HG02571 (cell line): Measurements from ENCODE around the gene KRT73.

Experiments
- ATAC-seq: cut with Tn5 transposase; IDR thresholded peaks from one replicate; pipeline ENCODE4 v1.9.1; 2021; ENCODE audit warnings: mild to moderate bottlenecking, moderate library complexity; ENCODE audit not compliant: unreplicated experiment

The KRT73 gene

GRCh38 chr12:52627395-52628110 is 9.2 kb upstream of the KRT73 start:
- no peak for ATAC-seq

DNA sequence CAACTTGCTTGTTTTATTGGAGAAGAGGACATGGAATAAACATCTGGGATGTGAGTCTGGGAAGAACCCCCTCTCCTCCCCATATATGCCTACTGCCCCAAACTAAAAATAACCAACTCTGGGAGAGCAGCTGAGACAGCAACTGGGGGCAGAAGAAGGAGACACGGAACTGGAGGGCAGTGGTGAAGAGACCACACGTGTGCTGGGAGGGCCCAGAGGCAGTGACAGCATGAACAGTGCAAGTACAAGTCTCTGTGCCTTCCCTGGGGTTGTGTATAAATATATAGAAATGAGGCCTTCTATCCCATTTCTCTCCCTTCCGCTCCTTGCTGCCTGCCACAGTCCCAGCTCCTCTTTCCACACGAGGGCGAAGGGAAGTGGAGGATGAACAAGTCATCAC is 4.0 kb upstream of the KRT73 start:
- ATAC-seq: no peak

- no peak for ATAC-seq
Measured at GRCh38 chr12:52618866-52619265, 507 bp upstream of the KRT73 start.

DNA sequence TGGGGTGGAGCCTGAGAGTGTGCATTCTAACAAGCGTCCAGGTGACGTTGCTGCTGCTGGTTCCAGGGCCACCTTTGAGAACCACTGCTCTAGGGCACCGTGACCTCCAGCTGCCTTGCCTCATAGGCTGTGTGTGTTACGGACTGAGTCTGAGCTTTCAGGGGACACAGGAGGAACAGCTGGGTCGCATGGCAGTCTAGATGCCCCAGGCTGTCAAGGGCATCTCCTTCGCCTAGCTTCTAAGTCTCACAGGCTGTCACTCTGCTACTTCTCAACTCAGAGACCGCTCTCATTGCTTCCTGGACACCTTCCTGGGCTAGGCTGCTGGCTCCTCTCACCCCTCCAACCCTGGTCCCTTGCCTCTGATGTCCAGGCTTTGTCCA is 965 bp downstream of the KRT73 start:
- ATAC-seq: no peak

DNA sequence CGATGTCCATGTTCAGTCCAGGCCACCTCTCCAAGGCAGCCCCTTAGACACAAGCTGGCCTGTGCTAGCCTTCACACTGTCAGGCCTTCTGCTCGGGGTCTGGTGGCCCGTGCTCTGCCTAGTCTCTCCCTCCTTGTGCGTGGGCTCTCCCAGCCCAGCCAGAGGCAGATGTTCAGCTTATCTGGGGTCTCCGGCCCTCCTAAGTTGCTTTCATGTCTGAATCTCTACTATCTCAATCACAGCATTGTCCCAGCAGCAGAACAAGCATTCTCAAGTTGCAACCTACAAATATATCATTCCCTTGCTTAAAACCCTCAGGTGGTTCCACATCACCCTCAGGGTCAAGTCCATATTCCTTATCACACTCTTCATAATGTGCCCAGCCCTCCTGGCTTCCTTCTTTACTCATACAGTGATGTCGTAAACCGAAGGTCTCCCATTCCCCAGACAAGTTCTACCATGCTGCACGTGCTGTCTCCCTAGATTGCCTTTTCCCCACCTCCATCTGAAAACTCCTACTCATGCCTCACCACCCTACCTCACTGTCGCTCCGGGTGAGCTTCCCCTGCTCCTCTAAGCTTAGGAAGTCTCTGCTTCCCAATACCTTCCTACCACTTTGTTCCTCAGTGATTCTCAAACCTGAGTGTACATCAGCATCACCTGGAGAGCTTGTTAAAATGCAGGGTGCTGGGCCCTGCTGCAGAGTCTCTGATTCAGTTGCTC is 1.5 kb downstream of the KRT73 start:
- ATAC-seq: no peak

GRCh38 chr12:52615912-52616311 is 2.4 kb downstream of the KRT73 start:
- no peak for ATAC-seq

GRCh38 chr12:52615208-52615868 is 3.0 kb downstream of the KRT73 start:
- ATAC-seq: no peak

GRCh38 chr12:52614381-52615207 is 3.8 kb downstream of the KRT73 start:
- ATAC-seq: no peak

DNA sequence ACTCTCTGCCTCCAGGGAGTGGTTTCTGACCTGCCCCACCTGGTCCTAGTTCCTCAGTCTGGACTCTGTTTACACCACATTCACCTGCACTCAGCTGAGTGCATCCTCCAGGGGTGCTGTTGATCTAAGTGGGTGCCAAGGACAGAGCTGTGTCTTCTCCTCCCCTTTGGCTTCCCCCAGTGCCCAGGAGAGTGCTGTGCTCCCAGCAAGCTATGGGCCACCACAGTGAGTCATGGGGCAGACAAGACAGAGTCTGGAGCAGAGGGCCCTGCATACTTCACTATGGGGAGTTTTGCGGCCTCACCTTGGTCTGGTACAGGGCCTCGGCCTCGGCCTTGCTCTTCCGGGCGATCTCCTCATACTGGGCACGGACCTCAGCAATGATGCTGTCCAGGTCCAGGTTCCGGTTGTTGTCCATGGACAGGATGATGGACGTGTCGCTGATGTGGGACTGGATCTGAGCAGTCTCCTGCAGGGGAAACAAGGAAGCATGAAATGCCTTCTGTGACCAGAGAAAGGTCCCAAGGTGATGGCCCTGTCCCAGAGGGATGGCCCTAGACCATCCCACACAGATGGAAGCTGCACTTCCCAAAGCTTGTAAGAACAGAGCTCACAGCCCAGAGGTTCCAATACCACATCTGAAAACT is 4.9 kb downstream of the KRT73 start:
- ATAC-seq: no peak

- no peak for ATAC-seq
Measured at GRCh38 chr12:52612431-52613383, 5.7 kb downstream of the KRT73 start.

GRCh38 chr12:52611080-52611468 is 7.3 kb downstream of the KRT73 start:
- ATAC-seq: no peak

GRCh38 chr12:52608826-52609630 is 9.3 kb downstream of the KRT73 start:
- ATAC-seq: no peak

DNA sequence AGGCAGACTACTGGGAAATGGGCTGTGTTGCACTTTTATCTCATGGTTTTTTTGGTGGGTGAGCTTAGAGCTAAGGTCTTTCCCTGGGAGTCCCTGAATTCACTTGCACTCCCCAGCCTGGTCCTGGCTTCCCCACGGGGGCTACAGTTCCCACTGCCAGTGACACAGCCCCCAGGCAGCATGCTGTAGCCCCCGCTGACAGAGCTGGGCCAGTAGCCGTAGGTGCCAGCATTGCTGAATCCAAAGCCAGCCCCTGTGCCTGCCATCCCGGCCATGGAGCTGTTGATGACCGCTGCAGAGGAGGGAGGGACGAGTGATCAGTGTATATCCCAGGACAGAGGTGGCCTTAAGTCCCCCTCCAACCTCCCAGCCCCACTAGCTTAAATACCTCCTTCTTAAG is 10.2 kb downstream of the KRT73 start:
- no peak for ATAC-seq

GRCh38 chr12:52607314-52607713 is 11.0 kb downstream of the KRT73 start:
- ATAC-seq: no peak

- no peak for ATAC-seq
Measured at GRCh38 chr12:52606581-52607218, 11.7 kb downstream of the KRT73 start.

DNA sequence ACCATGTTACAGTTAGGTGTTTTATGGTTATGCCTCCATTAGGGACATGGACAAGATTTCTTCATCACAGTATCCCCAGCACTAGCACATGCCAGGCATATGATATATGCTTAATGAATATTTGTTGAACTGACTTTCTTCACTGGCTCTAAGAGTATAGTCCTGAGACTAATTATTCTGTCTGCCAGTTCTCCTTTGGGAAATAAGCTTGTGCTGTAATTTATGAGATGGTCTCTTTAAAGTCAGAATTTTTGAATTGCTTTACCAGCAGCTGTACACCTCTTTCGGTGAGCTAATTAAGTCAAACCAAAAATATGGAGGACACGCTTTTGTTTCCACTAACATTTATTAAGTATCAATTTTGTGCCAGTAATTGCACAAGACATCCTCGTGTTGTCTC is 12.3 kb downstream of the KRT73 start:
- no peak for ATAC-seq

GRCh38 chr12:52605542-52605941 is 12.8 kb downstream of the KRT73 start:
- no peak for ATAC-seq

DNA sequence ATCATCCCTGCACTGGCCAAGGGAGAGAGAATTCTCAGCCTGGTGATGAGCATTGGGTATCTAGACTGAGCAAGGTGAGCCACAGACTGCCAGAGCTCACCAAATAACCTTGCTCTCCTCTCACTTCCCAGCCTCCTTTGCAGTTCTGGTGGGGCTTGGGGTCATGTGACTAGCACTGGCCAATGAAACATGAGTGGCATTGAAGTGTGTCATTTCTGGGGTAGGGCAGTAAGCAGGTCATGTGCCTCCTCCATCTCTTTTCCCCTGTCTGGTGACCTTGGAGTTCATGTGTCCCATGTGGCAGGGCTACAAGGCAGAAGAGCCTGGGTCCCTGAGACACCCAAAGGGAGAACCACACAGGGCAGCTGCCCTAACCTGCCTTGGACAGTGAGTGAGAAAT is 13.5 kb downstream of the KRT73 start:
- ATAC-seq: no peak
